Measurements from ENCODE around the gene PFKFB3.
A peak's percentile ranks its signal among the peaks of the same experiment; 100 is the strongest.
"Not testable (repeated sequence)": the region's sequence is repeated elsewhere in the genome, so short reads cannot be mapped to it uniquely, and the experiment has no call there.

Gene PFKFB3

DNA sequence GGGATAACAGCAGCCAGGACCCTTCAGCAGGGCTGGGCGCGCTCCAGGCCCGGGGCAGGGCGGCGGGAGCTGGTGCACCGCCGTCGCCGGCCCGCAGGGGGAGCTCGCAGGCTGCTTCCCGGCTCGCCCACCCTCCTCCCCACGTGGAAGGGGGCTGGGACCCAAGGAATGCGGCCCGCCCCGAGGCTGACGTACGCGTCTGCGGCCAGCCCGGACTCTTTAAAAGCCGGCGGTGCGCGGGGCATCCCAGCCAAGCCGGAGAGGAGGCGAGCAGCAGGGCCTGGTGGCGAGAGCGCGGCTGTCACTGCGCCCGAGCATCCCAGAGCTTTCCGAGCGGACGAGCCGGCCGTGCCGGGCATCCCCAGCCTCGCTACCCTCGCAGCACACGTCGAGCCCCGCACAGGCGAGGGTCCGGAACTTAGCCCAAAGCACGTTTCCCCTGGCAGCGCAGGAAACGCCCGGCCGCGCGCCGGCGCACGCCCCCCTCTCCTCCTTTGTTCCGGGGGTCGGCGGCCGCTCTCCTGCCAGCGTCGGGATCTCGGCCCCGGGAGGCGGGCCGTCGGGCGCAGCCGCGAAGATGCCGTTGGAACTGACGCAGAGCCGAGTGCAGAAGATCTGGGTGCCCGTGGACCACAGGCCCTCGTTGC, at the start of gene PFKFB3:
Gene PFKFB3 (plus strand): TSS at position 249 of the 647 bp plus-strand sequence. CDS start 329 bp downstream, at position 578.
- DNase-seq, result peak; percentile 85

- no peak for DNase-seq
Observed at GRCh38 chr10:6153845-6154244, 48.9 kb upstream of the PFKFB3 start.

DNA sequence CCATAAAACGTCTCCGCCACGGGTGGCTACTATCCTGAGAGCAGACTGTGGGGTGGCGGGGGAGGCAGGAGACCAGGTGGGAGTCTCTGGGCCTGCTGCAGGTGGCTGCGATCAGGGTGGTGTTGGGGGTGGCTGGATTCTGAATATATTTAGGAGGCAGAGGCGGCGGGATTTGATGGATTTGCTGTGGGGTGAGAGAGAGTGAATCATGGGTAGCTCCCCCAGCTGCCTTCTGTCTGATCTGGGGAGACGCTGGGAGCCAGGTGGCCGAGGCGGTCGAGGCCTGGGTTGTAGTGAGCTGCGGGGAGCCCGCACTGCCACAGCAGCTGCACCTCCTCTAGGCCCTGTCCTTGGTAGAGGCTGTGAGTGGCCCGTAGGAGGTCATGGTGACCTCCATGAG, 48.2 kb upstream of the PFKFB3 start:
- no peak for DNase-seq

DNA sequence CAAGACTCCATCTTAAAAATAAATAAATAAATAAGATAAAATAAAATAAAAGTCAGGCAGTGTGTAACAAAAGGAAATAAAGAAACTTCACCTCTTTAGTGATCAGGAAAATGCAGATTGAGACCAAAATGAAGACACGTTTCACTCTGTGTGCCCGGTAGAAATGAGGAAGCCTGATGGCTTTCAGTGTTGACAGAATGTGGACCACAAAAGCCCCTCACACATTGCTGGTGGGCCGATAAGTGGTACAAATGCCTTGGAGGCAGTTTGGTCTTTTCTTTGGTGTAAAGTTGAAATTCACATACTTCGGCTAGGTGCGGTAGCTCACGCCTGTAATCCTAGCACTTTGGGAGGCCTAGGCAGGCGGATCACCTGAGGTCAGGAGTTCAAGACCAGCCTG, 44.5 kb upstream of the PFKFB3 start:
- DNase-seq, result no peak

- DNase-seq, result no peak
Observed at GRCh38 chr10:6161921-6162320, 40.8 kb upstream of the PFKFB3 start.

DNA sequence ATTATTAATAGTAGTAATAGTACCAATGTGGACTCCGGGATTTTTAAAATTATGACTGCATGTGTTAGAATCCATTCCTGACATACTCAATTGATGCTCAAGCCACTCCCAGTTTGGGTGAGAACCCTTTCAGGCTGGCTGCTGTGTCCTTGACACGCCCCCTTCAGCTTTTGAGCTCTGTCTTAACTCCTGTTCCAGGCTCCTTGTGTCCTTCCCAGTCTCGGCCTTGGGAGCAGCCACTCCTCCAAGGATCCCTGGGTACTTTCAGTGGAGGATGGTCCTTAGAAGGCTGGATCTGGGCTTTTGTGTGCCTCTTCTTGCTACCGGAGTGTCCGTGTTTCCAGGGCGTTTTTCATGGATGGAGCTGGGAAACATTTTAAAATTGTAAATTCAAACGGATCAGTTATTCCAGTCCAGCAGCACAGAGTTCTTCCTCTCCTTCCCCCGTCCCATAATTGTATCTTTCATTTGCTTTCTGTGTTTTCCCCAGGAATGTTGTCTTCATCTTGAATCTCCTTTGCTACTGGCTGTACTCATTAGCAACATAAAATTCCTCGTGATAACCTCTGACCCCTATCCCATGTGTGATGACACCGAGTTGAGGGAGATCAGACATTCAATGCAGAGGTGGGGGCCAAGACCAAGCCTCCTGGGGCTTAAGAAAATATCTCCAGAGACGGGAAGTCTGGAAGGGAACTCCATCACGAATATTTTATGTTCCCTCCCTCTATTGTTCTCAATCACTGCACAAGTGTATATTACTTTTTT, 40.0 kb upstream of the PFKFB3 start:
- no peak for DNase-seq

DNA sequence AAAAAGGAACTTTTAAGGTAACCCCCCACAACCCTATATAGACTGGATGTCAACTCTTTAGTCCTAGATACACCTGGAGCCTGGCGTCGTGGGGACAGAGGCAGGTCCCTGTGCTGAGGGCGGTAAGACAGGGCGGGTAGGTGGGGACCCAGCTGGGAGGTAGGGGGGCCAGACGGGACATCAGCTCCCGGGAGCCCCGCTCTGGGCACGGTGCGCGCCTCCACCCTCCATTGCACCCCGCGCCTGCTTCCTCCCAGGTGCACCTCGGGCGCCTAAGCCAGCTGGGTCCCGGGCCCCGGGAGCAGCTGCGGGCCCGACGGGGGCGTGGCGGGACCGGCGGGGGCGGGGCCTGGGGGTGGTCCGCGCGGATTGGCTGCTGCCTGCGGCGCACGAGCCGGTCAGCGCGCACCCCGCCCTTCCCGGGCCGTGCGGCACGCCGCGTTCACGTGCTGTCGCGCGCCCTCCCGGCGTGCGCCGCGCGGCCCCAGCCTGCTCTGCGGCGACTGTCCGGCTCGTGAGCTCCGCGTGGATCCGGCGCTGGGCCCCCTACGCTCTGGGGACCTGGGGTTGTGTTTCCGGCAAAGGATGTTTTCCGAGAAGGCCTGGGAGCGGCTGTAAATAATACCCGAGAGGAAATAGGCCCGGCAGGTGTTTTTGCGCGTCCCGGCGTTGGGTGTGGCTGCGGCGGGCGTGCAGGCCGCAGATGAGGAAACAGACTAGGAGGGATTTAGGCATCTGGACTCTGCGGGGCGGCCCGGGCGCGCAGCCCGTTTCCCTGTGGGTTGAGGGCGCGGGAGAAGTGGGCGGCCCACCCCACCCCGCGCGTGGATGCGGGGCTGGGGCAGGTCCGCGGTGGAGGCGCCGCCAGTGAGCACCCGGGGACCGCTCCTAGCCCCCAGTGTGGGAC, 39.1 kb upstream of the PFKFB3 start:
- peak; percentile 92 for DNase-seq

DNA sequence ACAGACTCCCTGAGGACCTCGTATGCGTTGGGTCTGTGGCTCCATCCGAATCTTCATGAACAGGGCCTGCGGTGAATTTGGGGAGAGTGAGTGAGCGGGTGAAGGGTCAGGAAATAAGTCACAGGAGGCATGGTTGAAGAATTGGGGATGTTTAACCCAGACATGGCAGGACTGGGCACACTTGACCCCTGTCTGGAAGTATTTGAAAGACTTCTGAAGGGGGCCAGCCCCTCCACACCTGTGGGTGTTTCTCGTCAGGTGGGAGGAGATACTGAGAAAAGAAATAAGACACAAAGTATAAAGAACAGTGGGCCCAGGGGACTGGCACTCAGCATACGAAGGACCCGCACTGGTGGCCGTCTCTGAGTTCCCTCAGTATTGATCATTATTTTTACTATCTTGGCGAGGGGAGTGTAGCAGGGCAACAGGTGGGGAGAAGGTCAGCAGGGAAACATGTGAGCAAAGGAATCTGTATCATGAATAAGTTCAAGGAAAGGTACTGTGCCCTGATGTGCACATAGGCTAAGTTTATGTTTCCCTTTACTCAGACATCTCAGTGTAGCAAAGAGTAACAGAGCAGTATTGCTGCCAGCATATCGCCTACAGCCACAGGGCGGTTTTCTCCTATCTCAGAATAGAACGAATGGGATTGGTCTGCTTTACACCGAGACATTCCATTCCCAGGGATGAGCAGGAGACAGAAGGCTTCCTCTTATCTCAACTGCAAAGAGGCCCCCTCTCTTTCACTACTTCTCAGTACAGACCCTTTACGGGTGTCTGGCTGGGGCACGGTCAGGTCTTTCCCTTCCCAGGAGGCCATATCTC, 38.2 kb upstream of the PFKFB3 start:
- DNase-seq, result no peak

DNA sequence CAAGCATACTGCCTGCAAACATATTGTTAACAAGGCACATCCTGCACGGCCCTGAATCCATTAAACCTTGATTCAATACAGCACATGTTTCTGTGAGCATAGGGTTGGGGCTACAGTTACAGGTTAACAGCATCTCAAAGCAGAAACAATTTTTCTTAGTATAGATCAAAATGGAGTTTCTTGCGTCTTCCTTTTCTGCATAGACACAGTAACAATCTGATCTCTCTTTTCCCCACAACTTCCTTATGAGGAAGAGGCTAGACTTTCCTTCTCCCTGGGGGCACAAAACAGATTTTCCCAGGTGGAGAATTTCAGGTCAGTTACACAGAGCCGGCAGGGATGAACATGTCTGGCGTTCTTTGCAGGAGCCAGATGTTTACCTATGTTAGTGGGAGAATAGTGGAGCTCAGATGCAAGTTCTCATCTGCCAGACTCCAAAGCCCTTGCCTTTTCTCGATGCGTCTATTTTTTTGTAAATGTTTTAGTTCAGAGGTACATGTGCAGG, 37.5 kb upstream of the PFKFB3 start:
- no peak for DNase-seq

GRCh38 chr10:6165933-6166332, 36.8 kb upstream of the PFKFB3 start:
- DNase-seq, result not testable (repeated sequence)

- DNase-seq, result no peak
Observed at GRCh38 chr10:6167456-6167855, 35.3 kb upstream of the PFKFB3 start.

GRCh38 chr10:6168084-6168483, 34.6 kb upstream of the PFKFB3 start:
- no peak for DNase-seq

GRCh38 chr10:6170638-6171037, 32.1 kb upstream of the PFKFB3 start:
- no peak for DNase-seq

- no peak for DNase-seq
Observed at GRCh38 chr10:6171881-6172695, 30.6 kb upstream of the PFKFB3 start.

DNA sequence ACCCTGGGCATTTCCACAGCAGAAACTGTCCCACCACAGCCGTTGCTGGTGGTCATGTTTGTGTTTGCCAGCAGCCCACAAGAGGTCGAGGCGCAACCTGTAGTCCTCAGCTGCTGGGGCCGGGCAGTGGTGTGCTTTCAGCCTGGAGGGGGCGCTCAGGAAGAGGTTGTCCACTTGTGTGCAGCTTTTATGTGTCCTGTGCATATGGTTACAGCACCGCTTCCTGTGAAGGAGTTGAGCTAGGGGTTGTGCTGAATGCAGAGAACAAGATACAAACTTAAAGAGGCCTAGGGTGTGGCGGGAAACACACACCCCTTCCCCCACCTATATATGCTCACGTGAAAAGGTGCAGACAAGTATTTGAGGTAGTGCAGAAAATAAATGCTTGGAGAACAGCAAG, 29.5 kb upstream of the PFKFB3 start:
- DNase-seq, result no peak

GRCh38 chr10:6174201-6174874, 28.4 kb upstream of the PFKFB3 start:
- no peak for DNase-seq

GRCh38 chr10:6175329-6176055, 27.2 kb upstream of the PFKFB3 start:
- no peak for DNase-seq

GRCh38 chr10:6176691-6177231, 26.0 kb upstream of the PFKFB3 start:
- no peak for DNase-seq

- DNase-seq, result no peak
Observed at GRCh38 chr10:6177880-6178281, 24.9 kb upstream of the PFKFB3 start.

GRCh38 chr10:6178581-6178980, 24.2 kb upstream of the PFKFB3 start:
- DNase-seq, result no peak
